Activated T-cell treated with anti-CD3 and anti-CD28 coated beads for 1 hour (primary cell): ENCODE data around the gene ABCC9.

ENCODE experiments used
- DNase-seq: peaks from one replicate; pipeline ENCODE4 v3.0.0-alpha.2; 2020; ENCODE audit warnings: low read depth

Gene ABCC9

DNA sequence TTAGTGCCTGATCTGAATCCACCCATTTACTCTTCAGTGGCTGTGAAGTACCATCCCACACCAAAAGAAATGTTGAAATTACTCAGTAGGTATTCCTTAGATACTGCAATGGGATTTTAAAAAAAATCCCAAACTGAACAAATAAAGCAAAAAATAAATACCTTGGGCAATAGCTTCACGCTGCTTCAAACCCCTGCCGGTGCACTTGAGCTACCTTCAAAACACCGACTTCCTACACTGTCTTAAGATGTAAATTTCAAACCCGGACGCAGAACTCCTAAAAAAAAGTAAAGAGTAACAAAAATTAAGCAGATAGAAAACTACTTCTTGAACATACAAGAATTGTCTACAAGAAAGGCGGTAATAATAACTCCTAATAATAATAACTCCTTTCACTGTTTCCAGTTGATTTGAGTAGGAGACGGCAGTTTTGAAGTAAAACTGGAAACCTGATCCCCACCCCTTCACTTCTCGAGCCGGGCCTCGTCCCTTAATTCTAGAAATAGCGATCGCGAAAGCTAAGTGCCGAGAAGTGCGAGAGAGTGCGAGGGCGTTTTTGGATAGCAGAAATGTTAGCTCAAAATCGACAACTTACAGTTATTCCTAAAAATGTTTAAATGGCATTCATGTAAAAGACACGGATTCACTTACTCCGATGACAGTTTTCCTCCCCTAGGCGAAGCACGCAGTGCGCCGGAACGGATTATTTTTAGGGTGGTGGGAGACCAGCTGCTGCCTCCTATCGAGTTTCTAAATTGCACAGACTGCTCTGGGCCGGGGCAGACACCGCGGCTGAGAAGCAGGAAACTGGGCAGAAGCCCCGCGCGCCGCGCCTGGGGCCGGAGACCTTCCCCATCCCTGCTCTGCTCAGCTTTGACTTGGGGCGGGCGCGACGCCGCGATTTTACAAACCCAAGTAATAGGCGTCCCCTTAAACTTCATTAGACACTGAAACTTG lies at the start of gene ABCC9:
TSS of gene ABCC9 (minus strand) at position 878 of the 957 bp plus-strand sequence. CDS start 4,752 bp downstream, outside the sequence.
- DNase-seq = no peak

DNA sequence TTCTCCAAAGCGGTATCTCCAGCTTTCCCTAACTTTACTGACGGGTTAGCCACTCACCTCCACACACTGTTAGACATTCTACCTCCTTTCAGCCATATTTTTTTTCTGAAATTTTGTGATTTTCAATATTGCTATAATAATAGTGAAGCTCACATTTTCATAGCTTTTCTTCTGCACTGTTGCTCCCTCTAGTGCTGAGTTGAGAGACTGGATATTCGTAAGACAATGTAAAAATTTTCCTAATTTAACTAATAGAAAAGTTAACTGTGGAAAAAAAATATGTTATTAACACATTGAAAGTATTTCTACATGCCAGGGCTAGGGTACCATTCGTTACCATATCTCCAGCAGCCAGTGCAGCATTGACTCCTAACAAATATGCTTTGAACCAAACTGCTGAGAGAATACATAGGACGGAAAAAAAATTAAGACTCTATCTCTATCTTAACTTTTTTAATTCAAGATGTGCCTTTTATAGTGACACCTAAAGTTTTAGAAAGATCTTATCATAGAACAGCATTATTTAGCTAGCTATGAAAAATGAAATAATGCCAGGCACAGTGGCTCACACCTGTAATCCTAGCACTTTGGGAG lies 48.7 kb upstream of the ABCC9 start:
- no peak for DNase-seq

DNA sequence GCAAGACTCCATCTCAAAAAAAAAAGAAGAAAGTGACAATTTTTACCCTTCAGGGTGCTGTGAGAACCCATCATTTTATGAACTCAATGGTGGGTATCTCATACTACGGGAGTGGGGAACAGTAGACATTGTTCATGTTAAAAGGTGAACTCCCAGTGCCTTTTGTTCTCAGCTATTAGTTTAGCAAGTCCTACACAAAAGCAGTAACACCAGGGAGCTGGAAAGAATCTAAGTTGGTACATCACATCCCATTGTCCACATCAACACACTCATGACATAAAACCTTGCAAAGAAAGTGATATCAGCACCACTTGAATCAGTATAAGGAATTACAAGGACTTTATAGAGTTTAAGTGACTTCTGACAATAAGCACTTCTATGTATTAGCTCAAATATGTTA lies 47.4 kb upstream of the ABCC9 start:
- no peak for DNase-seq

DNA sequence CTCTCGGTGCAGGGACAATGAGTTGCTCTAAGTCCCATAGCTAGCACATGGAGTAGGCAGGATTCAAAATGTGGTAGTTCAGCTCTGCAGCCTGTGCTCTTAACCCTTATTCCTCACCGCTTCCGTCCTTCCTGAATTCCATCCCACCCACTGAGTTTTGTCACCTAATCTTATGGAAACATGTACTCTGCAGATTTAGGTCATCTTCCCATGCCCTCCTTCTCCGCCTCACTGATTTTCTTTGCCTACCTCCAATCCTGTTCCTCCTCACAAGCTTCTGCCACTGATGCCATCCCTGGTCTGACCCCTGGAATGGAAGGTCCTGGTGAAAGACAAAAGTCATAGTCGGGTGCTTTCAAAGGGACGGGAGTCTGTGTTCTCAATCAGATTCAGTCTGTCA lies 46.5 kb upstream of the ABCC9 start:
- no peak for DNase-seq

DNA sequence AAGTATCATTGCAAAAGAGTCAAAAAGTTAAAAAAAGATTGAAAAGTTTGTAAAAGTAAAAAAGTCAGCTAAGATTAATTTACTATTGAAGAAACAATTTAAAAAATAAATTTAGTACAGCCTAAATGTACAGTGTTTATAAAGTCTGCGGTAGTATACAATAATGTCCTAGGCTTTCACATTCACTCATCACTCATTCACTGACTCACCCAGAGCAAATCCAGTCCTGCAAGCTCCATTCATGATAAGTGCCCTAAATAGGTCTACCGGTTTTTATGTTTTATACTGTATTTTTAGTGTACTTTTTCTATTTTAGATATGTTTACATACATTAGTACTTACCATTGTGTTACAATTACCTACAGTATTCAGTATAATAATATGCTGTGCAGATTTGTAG lies 43.9 kb upstream of the ABCC9 start:
- no peak for DNase-seq

DNA sequence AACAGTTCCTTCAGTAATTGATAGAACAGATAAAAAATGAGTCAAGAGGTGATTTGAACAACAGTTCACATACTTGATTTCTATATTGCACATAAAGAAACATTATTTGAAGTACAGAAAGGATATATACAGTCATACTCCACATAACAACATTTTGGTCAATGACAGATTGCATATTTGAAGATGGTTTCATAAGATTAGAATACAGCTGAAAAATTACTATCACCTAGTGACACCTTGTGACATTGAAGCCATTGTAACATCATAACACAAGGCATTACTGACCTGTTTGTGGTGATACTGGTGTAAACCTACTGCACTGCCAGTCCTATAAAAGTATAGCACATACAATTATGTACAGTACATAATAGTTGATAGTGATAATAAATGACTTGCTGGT lies 43.1 kb upstream of the ABCC9 start:
- no peak for DNase-seq

DNA sequence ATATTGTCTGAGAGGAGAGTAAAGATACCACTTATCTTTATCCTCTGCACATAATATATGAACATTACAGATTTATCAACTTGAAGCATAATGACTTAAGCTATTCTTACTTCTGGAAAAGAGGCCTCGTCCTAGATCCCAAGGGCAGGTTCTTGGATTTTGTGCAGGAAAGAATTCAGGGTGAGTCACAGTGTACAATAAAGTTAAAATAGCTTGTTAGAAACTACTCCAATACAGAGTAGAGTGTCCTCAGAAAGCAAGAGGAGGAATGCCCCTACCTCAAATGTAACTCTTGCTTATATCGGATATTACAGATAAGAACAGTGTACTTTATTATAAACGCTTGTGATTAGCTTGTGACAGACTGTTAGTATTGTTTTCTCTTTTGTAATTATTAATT lies 41.9 kb upstream of the ABCC9 start:
- DNase-seq = no peak

DNA sequence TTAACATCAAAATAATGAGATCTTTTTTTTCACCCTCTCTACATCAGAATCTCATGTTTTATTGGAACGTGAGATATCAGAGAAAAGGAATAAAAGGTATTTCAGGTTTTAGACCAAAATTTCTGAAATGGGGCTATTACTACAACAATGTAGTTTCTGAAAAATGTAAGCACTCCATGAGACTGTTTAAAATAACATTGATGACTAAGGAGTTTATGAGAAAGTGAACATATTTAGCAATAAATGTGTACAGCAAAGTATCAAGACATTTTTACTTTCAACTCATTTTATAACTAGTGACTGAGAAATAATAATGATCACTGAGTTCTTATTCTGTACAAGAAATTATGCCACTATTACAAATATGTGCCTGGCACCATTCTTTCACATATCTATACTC lies 39.3 kb upstream of the ABCC9 start:
- DNase-seq = no peak

DNA sequence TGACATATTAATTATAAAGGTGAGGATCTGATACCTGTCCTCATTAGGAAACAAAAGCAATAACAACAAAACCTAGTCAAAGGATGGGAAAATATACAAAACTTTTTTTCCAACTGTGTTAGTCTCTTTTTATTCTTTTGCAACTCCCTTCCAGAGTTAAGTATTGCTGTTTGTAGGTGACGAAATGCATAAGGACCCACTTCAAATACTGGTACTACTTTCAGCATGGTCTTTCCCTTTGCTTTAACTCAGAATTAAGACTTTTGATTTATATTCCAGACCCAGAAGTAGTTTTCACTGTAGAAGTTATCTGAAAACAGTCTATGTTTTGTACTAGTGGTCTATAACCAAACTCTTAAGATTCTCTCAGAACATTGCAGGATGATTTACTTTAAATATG lies 34.1 kb upstream of the ABCC9 start:
- DNase-seq = no peak

DNA sequence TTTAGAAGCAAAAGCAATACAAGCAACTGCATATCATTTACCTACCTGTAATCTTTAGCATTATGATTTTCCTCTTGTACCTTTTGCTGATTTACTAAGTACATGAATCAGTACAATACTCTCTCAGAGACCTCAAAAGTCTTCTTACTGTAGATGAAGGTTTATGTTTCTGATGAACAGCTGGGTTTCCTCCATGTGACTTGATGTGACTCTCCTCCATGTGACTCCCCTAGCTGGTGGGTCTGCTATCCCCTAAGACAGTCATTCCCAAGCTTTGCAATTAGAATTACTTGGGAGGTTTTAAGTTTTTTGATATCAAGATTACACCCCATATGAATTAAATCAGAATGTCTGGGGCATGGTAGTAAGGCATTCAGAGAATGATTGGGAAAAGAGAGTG lies 32.0 kb upstream of the ABCC9 start:
- no peak for DNase-seq

DNA sequence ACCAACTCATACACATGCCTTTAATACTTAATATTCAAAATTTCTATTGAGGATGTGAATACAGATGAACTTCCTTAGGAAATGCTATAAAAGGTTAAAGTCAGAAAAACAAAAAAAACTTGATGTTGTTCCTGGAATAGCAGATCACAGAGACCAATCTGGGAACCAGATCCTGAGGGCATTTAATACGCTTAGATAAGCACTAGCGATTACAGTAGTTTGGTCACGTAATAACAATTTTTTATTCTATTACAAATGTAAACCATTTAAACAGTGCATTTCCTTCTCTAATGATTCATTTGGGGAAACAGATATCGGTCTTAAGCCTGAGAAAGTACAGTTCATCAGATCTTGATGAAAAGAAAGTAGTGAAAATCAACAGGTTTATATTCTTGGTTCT lies 30.8 kb upstream of the ABCC9 start:
- no peak for DNase-seq

DNA sequence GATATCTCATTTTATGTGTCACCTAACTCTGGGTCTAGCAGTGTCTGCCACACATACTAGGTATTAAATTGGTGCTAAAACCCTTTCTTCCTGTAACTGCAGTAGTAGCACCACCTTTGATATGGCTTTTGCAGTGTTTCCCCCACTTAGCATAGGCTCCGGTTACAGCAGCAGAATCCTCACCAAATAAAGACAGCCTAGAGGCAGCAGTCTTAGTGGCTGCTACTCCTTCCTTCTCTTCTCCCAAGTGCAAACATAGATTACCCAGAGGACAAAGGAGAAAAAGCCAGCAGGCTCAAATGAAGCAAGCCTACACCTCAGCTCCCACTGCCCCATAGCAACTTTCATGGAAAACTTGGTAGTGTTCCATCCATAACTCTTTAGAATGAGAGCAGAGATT lies 30.1 kb upstream of the ABCC9 start:
- no peak for DNase-seq

DNA sequence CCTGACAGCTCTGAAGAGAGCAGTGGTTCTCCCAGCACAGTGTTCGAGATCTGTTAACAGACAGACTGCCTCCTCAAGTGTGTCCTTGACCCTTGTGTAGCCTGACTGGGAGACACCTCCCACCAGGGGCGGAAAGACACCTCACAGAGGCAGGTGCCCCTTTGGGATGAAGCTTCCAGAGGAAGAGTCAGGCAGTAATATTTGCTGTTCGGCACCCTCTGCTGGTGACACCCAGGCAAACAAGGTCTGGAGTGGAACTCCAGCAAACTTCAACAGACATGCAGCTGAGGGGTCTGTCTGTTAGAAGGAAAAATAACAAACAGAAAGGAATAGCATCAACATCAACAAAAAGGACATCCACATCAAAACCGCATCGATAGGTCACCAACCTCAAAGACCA lies 21.6 kb upstream of the ABCC9 start:
- no peak for DNase-seq

DNA sequence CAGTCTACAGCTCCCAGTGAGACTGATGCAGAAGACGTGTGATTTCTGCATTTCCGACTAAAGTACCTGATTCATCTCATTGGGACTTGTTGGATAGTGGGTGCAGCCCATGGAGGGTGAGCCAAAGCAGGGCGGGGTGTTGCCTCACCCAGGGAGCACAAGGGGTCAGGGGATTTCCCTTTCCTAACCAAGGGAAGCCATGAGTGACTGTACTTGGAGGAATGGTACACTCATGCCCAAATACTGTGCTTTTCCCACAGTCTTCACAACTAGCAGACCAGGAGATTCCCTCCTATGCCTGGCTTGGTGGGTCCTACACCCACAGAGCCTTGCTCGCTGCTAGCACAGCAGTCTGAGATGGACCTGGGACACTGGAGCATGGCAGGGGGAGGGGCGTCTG lies 21.0 kb upstream of the ABCC9 start:
- no peak for DNase-seq

DNA sequence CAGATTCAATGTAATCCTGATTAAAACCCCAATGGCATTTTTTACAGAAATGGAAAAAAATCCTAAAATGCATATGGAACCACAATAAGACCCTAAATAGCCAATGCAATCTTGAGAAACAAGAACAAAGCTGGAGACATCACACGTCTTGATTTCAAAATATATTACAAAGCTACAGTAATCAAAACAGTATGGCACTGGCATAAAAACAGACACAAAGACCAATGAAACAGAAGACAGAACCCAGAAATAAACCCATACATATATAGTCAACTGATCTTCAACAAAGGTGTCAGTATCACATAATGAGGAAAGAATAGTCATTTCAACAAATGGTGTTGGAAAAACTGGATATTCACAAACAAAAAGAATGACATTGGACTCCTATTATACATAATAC lies 9.4 kb upstream of the ABCC9 start:
- no peak for DNase-seq

DNA sequence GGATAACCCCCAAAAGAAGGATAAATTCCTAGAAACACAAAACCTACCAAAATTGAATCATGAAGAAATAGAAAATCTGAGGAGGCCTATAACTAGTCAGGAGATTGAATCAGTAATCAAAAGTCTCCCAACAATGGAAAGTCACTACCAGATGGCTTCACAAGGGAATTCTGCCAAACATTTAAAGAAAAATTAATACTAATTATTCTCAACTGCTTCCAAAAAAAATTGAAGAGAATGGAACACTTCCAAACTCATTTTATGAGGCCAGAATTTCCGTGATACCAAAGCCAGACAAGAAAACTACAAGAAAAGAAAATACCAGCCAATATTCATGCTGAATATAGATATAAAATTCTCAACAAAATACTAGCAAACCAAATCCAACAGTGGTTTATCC lies 7.8 kb upstream of the ABCC9 start:
- no peak for DNase-seq

DNA sequence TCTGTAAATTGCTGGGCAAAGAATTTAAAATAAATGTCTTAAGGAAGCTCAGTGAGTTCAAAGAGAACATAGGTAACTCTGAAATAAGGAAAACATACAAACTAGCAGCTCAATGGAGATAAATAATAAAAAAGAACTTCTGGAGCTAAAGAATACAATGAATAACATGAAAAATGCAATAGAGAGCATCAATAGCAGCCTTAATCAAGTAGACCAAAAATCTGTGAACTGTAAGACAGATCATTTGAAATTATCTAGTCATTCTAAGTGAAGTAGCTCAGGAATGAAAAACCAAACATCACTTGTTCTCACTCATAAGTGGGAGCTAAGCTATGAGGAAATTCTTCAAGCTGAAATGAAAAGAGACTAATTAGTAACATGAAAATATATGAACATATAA lies 5.8 kb upstream of the ABCC9 start:
- no peak for DNase-seq

DNA sequence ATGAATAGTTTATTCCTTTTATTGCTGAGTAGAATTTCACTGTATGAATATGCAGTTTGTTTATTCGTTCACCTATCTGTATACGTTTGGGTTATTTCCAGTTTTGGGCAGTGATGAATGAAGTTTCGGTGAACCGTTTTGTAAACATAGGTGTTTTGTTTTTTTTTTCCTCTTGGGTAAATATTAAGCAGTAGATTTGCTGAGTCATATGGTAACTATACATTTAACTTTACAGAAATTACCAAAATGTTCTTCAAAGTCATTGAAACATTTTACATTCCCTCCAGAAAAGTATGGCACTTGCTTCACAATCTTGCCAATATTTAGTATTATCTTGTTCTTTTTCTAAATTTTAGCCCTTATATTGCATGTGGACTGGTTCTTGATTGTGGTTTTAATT lies 3.8 kb upstream of the ABCC9 start:
- DNase-seq = no peak

DNA sequence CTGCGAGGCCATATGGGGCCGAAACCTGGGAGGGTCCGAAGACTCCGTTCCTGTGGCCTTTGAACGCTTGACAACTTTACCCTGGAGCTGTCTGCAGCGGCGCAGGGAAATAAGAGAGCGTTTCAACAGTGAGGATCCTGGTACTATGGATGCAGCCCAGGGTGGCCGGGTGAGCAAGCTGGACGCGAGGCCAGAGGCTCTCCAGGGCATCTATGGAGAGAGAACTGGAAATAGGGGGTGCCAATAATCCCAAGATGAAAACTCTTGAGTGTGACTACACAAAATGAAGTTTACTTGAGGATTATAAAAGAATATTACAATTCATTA lies 1.1 kb upstream of the ABCC9 start:
- no peak for DNase-seq

DNA sequence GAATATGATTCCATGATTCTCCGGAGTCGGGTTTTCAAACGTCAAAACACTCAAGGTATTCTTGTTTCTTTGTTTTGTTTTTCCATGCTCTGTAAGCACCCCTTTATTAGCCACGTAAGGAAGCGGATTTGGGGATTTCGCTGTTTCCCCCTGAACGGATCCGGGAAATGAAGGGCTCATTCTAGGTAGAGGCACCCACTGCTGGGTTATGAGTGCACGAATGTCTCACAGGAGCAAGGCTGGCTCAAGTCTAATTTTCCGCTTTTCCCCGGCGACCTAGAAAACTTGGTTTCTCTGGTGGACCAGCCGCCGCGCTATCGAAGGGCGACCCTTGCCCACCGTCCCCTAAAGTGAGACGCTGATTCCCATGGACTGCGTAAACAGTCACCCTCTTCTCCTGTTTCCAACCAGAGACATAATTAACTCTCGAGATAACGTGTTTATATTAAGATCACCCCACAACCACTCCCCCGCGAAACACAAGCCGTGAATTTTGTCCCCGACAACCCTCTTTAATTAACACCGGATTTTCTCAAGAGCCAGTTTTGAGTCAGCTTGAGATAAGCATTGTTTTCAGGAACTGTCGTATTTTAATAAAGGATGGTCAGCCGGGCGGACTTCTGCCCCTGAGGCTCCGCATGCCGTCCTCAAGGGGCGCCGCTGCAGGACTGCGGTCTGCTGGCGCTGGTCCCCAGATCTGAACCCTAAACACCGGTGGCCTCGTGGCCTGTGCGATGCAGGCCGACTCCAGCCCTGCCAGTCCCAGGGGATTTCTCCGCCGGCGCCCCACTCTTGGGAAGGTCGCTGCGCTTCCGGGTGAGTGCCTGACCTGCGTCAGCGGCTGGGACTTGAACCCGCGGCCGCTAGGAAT lies 515 bp upstream of the ABCC9 start:
- DNase-seq = no peak

DNA sequence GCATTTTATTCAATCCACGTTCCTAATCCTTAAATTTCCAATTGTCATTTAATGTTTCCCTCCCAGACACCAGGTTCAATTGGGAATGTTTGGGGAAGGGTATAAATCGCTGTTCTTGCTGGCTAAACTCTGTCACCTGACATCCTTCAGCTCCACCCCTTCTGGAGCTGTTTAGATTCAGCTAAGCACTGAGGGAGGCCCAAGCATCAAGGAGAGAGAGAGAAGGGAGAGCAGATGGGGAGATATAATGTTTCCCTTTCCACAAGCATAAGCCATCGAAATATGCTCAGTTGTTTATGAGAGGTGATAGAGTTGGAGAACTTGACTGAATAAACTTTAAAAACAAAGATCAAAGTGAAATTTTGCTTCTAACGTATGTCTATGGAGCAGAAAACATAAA lies 1.8 kb downstream of the ABCC9 start:
- no peak for DNase-seq

DNA sequence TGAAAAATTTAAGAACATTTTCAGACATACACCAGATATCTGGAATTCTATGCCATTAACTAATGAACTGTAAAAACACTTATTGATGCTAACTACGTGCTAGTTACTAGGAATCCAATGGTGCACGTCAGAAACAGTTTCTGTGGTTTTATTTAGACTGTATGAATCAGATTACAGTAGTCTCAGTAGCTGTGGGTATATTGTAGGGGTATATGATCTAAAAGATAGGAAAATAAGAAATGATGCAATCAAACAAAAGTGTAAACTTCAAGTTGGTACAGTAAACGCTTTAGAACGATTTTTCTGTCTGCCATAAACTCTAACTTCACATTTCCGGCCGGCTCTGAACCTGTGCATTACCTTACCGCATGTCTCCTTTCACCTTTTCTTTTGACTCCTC lies 2.3 kb downstream of the ABCC9 start:
- no peak for DNase-seq

DNA sequence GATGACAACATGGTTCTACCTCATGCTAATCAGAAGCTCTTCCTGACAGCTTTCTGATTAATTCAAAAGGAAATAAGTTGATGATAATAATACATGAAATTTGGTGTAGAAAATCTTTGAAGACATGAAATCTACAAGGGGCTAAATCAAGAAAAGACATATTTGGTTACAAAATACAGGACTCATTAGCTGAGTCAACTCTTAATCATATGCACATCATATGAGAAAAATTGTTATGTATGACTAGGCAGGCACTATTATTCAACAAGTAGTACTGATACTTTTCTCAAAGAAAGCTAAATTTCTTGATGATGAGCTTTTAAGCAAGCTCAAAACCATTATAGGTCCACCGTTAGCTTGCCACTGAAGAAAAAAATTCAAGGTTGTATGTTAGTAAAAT lies 7.1 kb downstream of the ABCC9 start:
- no peak for DNase-seq
